ENCODE data around the gene FOLR3. TPM values are rescaled to one million over a fixed set of nuclear protein-coding genes. Genes with fewer than 3 reads are reported as not detected.
"Not testable (repeated sequence)": the region's sequence is repeated elsewhere in the genome, so short reads cannot be mapped to it uniquely, and the experiment has no call there.

The FOLR3 gene
- total RNA-seq, 2 donors from 2014 or later = not detected

DNA sequence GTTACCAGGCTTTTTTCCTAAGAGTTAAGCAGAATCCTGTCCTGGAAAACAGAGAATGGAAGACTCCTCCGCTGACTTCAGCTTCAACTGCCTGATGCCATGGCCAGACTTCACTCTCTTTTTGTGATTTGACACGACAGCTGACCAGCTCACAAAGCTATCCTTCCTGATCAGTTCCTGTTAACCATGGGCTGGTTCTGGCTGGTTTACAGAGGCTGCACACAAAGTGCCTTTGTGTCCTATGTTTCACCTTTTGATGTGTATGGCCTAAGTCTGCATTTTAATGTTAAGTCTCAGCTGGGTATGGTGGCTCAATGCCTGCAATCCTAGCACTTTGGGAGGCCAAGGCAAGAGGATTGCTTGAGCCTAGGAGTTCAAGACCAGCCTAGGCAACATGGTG lies 11.1 kb downstream of the FOLR3 start:
- no peak overlapping the region for H3K4me3 ChIP-seq
- intact Hi-C loops (cut with DNase I) = no loop called here
- no peaks in the 10 kb centered on the region for H3K9me3 ChIP-seq
- 30% methylated on average over 2 of the region's 2 CpGs for WGBS
- no peak for TF ChIP-seq POLR2A (IDR thresholded peaks at IDR 0.05)
- no peak for TF ChIP-seq POLR2AphosphoS5 (IDR thresholded peaks at IDR 0.05)
- TF ChIP-seq, protein P1, sequence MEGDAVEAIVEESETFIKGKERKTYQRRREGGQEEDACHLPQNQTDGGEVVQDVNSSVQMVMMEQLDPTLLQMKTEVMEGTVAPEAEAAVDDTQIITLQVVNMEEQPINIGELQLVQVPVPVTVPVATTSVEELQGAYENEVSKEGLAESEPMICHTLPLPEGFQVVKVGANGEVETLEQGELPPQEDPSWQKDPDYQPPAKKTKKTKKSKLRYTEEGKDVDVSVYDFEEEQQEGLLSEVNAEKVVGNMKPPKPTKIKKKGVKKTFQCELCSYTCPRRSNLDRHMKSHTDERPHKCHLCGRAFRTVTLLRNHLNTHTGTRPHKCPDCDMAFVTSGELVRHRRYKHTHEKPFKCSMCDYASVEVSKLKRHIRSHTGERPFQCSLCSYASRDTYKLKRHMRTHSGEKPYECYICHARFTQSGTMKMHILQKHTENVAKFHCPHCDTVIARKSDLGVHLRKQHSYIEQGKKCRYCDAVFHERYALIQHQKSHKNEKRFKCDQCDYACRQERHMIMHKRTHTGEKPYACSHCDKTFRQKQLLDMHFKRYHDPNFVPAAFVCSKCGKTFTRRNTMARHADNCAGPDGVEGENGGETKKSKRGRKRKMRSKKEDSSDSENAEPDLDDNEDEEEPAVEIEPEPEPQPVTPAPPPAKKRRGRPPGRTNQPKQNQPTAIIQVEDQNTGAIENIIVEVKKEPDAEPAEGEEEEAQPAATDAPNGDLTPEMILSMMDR (IDR thresholded peaks at IDR 0.05) = no peak
- no peaks in the 10 kb centered on the region for H3K36me3 ChIP-seq
- no peak overlapping the region for H3K27ac ChIP-seq
- no peak for DNase-seq (ENCODE audit: low spot score)
- no peaks in the 10 kb centered on the region for H3K4me1 ChIP-seq (replicated peaks)
- no peaks in the 10 kb centered on the region for H3K27me3 ChIP-seq (replicated peaks; ENCODE audit: insufficient read depth)

- no peak for TF ChIP-seq POLR2AphosphoS5 (IDR thresholded peaks at IDR 0.05)
- TF ChIP-seq POLR2A (IDR thresholded peaks at IDR 0.05) = no peak
- TF ChIP-seq, protein P1 (IDR thresholded peaks at IDR 0.05) = no peak
- no peaks in the 10 kb centered on the region for H3K36me3 ChIP-seq
- WGBS = 79% methylated on average over 4 of the region's 4 CpGs
Observed at GRCh38 chr11:72150882-72151281, 15.4 kb downstream of the FOLR3 start.

DNA sequence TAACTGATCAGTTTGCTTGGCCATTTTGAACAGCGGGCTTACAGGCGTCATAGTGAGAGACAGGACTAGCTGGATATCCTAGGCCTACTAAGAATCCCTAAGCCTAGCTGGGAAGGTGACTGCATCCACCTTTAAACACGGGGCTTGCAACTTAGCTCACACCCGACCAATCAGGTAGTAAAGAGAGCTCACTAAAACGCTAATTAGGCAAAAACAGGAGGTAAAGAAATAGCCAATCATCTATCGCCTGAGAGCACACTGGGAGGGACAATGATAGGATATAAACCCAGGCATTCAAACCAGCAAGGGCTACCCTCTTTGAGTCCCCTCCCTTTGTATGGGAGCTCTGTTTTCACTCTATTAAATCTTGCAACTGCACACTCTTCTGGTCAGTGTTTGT lies 18.3 kb downstream of the FOLR3 start:
- H3K27ac ChIP-seq; H3K9me3 ChIP-seq; intact Hi-C loops (cut with DNase I); H3K4me3 ChIP-seq; H3K27me3 ChIP-seq (replicated peaks; ENCODE audit: insufficient read depth); H3K36me3 ChIP-seq; DNase-seq (ENCODE audit: low spot score); H3K4me1 ChIP-seq (replicated peaks): not testable (repeated sequence)
- WGBS = 87% methylated on average over 6 of the region's 6 CpGs

More at GRCh38 chr11:72150882-72151281, 15.4 kb downstream of the FOLR3 start:
- Histone ChIP-seq H3K27ac (no peak overlapping the region), H3K4me3 (no peak overlapping the region), H3K27me3 (replicated peaks; ENCODE audit: insufficient read depth) (no peaks in the 10 kb centered on the region), H3K4me1 (replicated peaks) (no peaks in the 10 kb centered on the region), H3K9me3 (no peaks in the 10 kb centered on the region)
- no peak for DNase-seq (ENCODE audit: low spot score)
- intact Hi-C loops (cut with DNase I) = no loop called here

- TF ChIP-seq, protein P1 (IDR thresholded peaks at IDR 0.05) = no peak
- TF ChIP-seq POLR2AphosphoS5 (IDR thresholded peaks at IDR 0.05) (no peak), POLR2A (IDR thresholded peaks at IDR 0.05) (no peak)
- Histone ChIP-seq H3K36me3 (no peaks in the 10 kb centered on the region), H3K9me3 (no peaks in the 10 kb centered on the region), H3K4me3 (no peak overlapping the region), H3K27ac (no peak overlapping the region), H3K27me3 (replicated peaks; ENCODE audit: insufficient read depth) (no peaks in the 10 kb centered on the region), H3K4me1 (replicated peaks) (no peaks in the 10 kb centered on the region)
- WGBS = 87% methylated on average over 3 of the region's 3 CpGs
- intact Hi-C loops (cut with DNase I) = no loop called here
- DNase-seq (ENCODE audit: low spot score) = no peak
Observed at GRCh38 chr11:72154816-72155215, 19.3 kb downstream of the FOLR3 start.

DNA sequence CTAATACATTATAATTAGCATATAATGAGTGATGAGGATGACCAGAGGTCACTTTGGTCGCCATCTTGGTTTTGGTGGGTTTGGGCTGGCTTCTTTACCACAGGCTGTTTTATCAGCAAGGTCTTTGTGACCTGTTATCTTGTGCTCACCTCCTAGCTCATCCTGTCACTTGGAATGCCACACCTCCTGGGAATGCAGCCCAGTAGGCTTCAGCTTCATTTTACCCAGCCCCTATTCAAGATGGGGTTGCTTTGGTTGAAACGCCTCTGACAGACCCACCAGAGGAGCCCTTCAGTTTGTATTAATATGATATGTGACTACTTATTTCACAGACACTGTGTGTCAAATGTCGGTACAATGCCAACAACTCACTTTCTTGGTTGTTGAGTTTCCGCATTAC lies 20.2 kb downstream of the FOLR3 start:
- Histone ChIP-seq H3K36me3 (no peaks in the 10 kb centered on the region), H3K9me3 (no peaks in the 10 kb centered on the region), H3K27me3 (replicated peaks; ENCODE audit: insufficient read depth) (no peaks in the 10 kb centered on the region), H3K27ac (no peak overlapping the region), H3K4me3 (no peak overlapping the region), H3K4me1 (replicated peaks) (no peaks in the 10 kb centered on the region)
- DNase-seq (ENCODE audit: low spot score) = no peak
- WGBS = 92% methylated on average over 4 of the region's 4 CpGs
- intact Hi-C loops (cut with DNase I) = no loop called here
- TF ChIP-seq POLR2A (IDR thresholded peaks at IDR 0.05) (no peak), POLR2AphosphoS5 (IDR thresholded peaks at IDR 0.05) (no peak)
- TF ChIP-seq, protein P1 (IDR thresholded peaks at IDR 0.05) = no peak
